ENCODE data around the gene WNT6. TPM values are rescaled to one million over a fixed set of nuclear protein-coding genes. Genes with fewer than 3 reads are reported as not detected.
A peak's percentile ranks its signal among the peaks of the same experiment; 100 is the strongest.

Gene WNT6
- total and polyA plus RNA-seq, 4 donors: 0.08 to 0.20 TPM; not detected in 2

DNA sequence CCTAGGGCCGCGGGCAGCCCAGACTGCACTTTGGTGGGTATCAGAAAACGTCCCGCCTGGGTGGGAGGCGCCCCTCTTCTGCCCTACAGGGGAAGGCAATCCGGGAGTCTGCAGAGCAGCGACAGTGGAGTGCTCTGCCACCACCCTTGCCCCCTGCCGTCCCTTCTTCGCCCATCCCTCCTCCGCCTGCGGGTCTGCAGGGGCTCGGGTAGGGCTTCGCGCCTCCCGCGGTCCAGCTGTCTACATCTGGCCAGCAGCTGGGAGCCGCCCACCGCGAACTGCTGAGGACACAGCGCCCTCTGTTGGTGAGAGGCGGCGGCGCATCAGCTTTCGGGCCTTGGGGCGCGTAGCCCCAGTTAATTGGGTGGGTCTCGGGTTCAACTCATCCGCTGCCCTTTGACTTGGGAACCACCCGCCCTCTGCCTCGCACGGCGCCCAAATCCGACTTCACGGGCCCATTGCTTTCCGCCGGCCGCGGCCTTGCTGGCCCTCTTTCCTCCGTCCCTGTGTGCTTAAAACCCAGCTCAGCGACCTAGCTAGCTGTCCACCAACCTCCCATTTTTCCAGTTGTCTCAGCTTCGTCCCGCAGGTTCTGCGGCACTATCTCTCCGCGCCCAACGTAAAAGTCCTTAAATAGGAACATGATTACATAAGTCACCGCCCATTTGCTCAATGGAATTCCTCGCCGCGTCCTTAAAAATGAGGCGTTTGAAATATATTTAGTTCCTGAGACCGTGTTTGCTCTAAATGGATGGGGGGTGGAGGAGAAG is 38.7 kb downstream of the WNT6 start:
- TF ChIP-seq CTCF (IDR thresholded peaks at IDR 0.05; ENCODE audit: low read depth, low read length, missing input control) (peak; percentile 84), RAD21 (IDR thresholded peaks at IDR 0.05) (peak; percentile 73 to 84), TAF1 (conservative IDR thresholded peaks at IDR 0.05) (no peak), HNF4G (IDR thresholded peaks at IDR 0.05) (no peak), YY1 (IDR thresholded peaks at IDR 0.05) (no peak), EGR1 (IDR thresholded peaks at IDR 0.05; ENCODE audit: low read depth in 2 of 2) (no peak)
- TF ChIP-seq, protein P1, sequence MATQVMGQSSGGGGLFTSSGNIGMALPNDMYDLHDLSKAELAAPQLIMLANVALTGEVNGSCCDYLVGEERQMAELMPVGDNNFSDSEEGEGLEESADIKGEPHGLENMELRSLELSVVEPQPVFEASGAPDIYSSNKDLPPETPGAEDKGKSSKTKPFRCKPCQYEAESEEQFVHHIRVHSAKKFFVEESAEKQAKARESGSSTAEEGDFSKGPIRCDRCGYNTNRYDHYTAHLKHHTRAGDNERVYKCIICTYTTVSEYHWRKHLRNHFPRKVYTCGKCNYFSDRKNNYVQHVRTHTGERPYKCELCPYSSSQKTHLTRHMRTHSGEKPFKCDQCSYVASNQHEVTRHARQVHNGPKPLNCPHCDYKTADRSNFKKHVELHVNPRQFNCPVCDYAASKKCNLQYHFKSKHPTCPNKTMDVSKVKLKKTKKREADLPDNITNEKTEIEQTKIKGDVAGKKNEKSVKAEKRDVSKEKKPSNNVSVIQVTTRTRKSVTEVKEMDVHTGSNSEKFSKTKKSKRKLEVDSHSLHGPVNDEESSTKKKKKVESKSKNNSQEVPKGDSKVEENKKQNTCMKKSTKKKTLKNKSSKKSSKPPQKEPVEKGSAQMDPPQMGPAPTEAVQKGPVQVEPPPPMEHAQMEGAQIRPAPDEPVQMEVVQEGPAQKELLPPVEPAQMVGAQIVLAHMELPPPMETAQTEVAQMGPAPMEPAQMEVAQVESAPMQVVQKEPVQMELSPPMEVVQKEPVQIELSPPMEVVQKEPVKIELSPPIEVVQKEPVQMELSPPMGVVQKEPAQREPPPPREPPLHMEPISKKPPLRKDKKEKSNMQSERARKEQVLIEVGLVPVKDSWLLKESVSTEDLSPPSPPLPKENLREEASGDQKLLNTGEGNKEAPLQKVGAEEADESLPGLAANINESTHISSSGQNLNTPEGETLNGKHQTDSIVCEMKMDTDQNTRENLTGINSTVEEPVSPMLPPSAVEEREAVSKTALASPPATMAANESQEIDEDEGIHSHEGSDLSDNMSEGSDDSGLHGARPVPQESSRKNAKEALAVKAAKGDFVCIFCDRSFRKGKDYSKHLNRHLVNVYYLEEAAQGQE (IDR thresholded peaks at IDR 0.05): no peak
- H3K4me3 ChIP-seq (ENCODE audit: low read depth in 1 of 3, low read length in 3 of 3): no peak overlapping the region
- peak; percentile 80 for DNase-seq (ENCODE audit: low spot score)
- 6% methylated on average over 52 of the region's 52 CpGs for WGBS
- peaks cover 4 to 19% (median 9%) of the 10 kb centered on the region in 4 donors for H3K27me3 ChIP-seq (ENCODE audit: control insufficient read depth in 4 of 4, insufficient read depth in 4 of 4, low read length in 3 of 4)
- no peak overlapping the region for H3K9ac ChIP-seq (ENCODE audit: low read depth in 1 of 2, low read length in 2 of 2)
- peaks cover 0 to 10% (median 4%) of the 10 kb centered on the region in 4 donors for H3K4me1 ChIP-seq (ENCODE audit: control insufficient read depth in 4 of 4, insufficient read depth in 4 of 4, low read length in 3 of 4)
- H3K27ac ChIP-seq (ENCODE audit: low read depth in 1 of 2, low read length in 2 of 2): no peak overlapping the region
- no peaks in the 10 kb centered on the region for H3K9me3 ChIP-seq (ENCODE audit: control insufficient read depth in 4 of 4, low read length in 3 of 4)
- H3K36me3 ChIP-seq (ENCODE audit: control insufficient read depth in 4 of 4, insufficient read depth in 3 of 4, low read depth in 1 of 4, low read length in 3 of 4): no peaks in the 10 kb centered on the region

DNA sequence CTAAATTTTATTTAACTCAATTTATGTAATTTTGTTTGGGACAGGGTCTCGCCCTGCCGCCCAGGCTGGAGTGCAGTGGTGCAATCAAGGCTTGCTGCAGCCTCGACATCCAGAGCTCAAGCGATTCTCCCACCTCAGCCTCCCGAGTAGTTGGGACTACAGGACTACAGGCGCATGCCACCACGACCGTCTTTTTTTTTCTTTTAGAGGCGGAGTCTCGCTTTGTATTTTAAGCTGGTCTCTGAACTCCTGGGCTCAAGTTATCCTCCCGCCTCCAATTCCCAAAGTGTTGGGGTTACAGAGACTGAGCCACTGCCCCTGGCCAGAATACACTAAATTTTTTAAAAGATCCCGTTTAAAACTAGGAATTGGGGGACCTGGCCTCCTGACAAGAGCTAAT is 39.5 kb downstream of the WNT6 start:
- Histone ChIP-seq H3K27me3 (ENCODE audit: control insufficient read depth in 4 of 4, insufficient read depth in 4 of 4, low read length in 3 of 4) (peaks cover 2 to 17% (median 8%) of the 10 kb centered on the region in 4 donors), H3K4me3 (ENCODE audit: low read depth in 1 of 3, low read length in 3 of 3) (no peak overlapping the region), H3K27ac (ENCODE audit: low read depth in 1 of 2, low read length in 2 of 2) (no peak overlapping the region), H3K4me1 (ENCODE audit: control insufficient read depth in 4 of 4, insufficient read depth in 4 of 4, low read length in 3 of 4) (peaks cover 0 to 7% (median 3%) of the 10 kb centered on the region in 4 donors), H3K9me3 (ENCODE audit: control insufficient read depth in 4 of 4, low read length in 3 of 4) (no peaks in the 10 kb centered on the region), H3K36me3 (ENCODE audit: control insufficient read depth in 4 of 4, insufficient read depth in 3 of 4, low read depth in 1 of 4, low read length in 3 of 4) (no peaks in the 10 kb centered on the region), H3K9ac (ENCODE audit: low read depth in 1 of 2, low read length in 2 of 2) (no peak overlapping the region)
- TF ChIP-seq TAF1 (conservative IDR thresholded peaks at IDR 0.05) (no peak), ATF3 (IDR thresholded peaks at IDR 0.05) (no peak), CTCF (IDR thresholded peaks at IDR 0.05; ENCODE audit: low read depth, low read length, missing input control) (no peak), EGR1 (IDR thresholded peaks at IDR 0.05; ENCODE audit: low read depth in 2 of 2) (no peak), SP1 (IDR thresholded peaks at IDR 0.05) (no peak), NR2F2 (IDR thresholded peaks at IDR 0.05) (no peak), YY1 (IDR thresholded peaks at IDR 0.05) (no peak), GABPA (IDR thresholded peaks at IDR 0.05 in 1 of 2, conservative IDR thresholded peaks at IDR 0.05 in 1 of 2) (no peak), FOXA2 (IDR thresholded peaks at IDR 0.05) (no peak)
- TF ChIP-seq, protein P2, sequence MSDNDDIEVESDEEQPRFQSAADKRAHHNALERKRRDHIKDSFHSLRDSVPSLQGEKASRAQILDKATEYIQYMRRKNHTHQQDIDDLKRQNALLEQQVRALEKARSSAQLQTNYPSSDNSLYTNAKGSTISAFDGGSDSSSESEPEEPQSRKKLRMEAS (IDR thresholded peaks at IDR 0.05): no peak
- DNase-seq (ENCODE audit: low spot score): no peak
- WGBS: 28% methylated on average over 12 of the region's 12 CpGs
